ENCODE measurements around the gene TRIM21.
"Not testable (repeated sequence)": the region's sequence is repeated elsewhere in the genome, so short reads cannot be mapped to it uniquely, and the experiment has no call there.

Gene TRIM21

GRCh38 chr11:4393209-4393857 is at the start of gene TRIM21:
TSS of gene TRIM21 (minus strand) at chr11:4393702. CDS start at chr11:4390409, 3,293 bp downstream.
- DNase-seq = peak; percentile 81

GRCh38 chr11:4441515-4441914 is 48.0 kb upstream of the TRIM21 start:
- DNase-seq = no peak

GRCh38 chr11:4436411-4436810 is 42.9 kb upstream of the TRIM21 start:
- no peak for DNase-seq

GRCh38 chr11:4433856-4434255 is 40.4 kb upstream of the TRIM21 start:
- no peak for DNase-seq

- no peak for DNase-seq
Measured at GRCh38 chr11:4430051-4430450, 36.5 kb upstream of the TRIM21 start.

GRCh38 chr11:4418403-4418802 is 24.9 kb upstream of the TRIM21 start:
- no peak for DNase-seq

- no peak for DNase-seq
Measured at GRCh38 chr11:4416816-4417215, 23.3 kb upstream of the TRIM21 start.

- DNase-seq = no peak
Measured at GRCh38 chr11:4416306-4416705, 22.8 kb upstream of the TRIM21 start.

GRCh38 chr11:4406206-4406605 is 12.7 kb upstream of the TRIM21 start:
- not testable (repeated sequence) for DNase-seq

GRCh38 chr11:4393858-4394223 is 339 bp upstream of the TRIM21 start:
- no peak for DNase-seq

- DNase-seq = no peak
Measured at GRCh38 chr11:4388221-4388620, 5.3 kb downstream of the TRIM21 start.

- no peak for DNase-seq
Measured at GRCh38 chr11:4385978-4386740, 7.3 kb downstream of the TRIM21 start.

GRCh38 chr11:4381901-4382300 is 11.6 kb downstream of the TRIM21 start:
- DNase-seq = no peak

GRCh38 chr11:4375431-4376140 is 17.9 kb downstream of the TRIM21 start:
- no peak for DNase-seq

GRCh38 chr11:4370166-4370565 is 23.3 kb downstream of the TRIM21 start:
- no peak for DNase-seq

GRCh38 chr11:4368286-4368685 is 25.2 kb downstream of the TRIM21 start, which contains the start of gene OR52B4:
TSS of gene OR52B4 (minus strand) at chr11:4368386. CDS start at chr11:4368295, 91 bp downstream.
- no peak for DNase-seq

GRCh38 chr11:4348142-4348541 is 45.4 kb downstream of the TRIM21 start:
- DNase-seq = not testable (repeated sequence)

GRCh38 chr11:4345366-4345765 is 48.1 kb downstream of the TRIM21 start:
- DNase-seq = not testable (repeated sequence)
